ENCODE measurements around the gene CRAT.

GRCh38 chr9:129084087-129084486 lies 26.5 kb downstream of the CRAT start:
- TF ChIP-seq, protein P1, sequence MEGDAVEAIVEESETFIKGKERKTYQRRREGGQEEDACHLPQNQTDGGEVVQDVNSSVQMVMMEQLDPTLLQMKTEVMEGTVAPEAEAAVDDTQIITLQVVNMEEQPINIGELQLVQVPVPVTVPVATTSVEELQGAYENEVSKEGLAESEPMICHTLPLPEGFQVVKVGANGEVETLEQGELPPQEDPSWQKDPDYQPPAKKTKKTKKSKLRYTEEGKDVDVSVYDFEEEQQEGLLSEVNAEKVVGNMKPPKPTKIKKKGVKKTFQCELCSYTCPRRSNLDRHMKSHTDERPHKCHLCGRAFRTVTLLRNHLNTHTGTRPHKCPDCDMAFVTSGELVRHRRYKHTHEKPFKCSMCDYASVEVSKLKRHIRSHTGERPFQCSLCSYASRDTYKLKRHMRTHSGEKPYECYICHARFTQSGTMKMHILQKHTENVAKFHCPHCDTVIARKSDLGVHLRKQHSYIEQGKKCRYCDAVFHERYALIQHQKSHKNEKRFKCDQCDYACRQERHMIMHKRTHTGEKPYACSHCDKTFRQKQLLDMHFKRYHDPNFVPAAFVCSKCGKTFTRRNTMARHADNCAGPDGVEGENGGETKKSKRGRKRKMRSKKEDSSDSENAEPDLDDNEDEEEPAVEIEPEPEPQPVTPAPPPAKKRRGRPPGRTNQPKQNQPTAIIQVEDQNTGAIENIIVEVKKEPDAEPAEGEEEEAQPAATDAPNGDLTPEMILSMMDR (IDR thresholded peaks at IDR 0.05): no peak
- TF ChIP-seq EZH2 (IDR thresholded peaks at IDR 0.05): no peak

Data from neural progenitor cell (in vitro differentiated cells).